NOMO-1 (cell line): ENCODE results near the gene MAP3K7CL.

Experiments used
- DNase-seq, 2 experiments: peaks; one replicate each; lab custom pipeline; 2025; ENCODE audit not compliant: unreplicated experiment in 2 of 2; lab: John Stamatoyannopoulos, UW

Gene MAP3K7CL

GRCh38 chr21:29133241-29133640 is 2.8 kb downstream of the MAP3K7CL start:
- DNase-seq = no peak

GRCh38 chr21:29133796-29134195 is 3.4 kb downstream of the MAP3K7CL start:
- DNase-seq = no peak

- DNase-seq = no peak
Measured at GRCh38 chr21:29135481-29135880, 5.0 kb downstream of the MAP3K7CL start.

- DNase-seq = no peak
Measured at GRCh38 chr21:29136033-29136432, 5.6 kb downstream of the MAP3K7CL start.

- DNase-seq = peak in 1 of 2 experiments; percentile 1
Measured at GRCh38 chr21:29144736-29145353, 14.4 kb downstream of the MAP3K7CL start.

GRCh38 chr21:29145354-29145782 is 14.9 kb downstream of the MAP3K7CL start:
- peak in 1 of 2 experiments; percentile 7 for DNase-seq

- DNase-seq = no peak
Measured at GRCh38 chr21:29145852-29146453, 15.5 kb downstream of the MAP3K7CL start.

- DNase-seq = no peak
Measured at GRCh38 chr21:29146726-29147125, 16.3 kb downstream of the MAP3K7CL start.

GRCh38 chr21:29148530-29148929 is 18.1 kb downstream of the MAP3K7CL start:
- DNase-seq = no peak

- DNase-seq = no peak
Measured at GRCh38 chr21:29149808-29150425, 19.5 kb downstream of the MAP3K7CL start.

GRCh38 chr21:29151931-29152330 is 21.5 kb downstream of the MAP3K7CL start:
- DNase-seq = no peak

GRCh38 chr21:29152916-29153315 is 22.5 kb downstream of the MAP3K7CL start:
- DNase-seq = no peak

GRCh38 chr21:29154270-29154669 is 23.8 kb downstream of the MAP3K7CL start:
- DNase-seq = no peak

GRCh38 chr21:29155118-29155932 is 24.9 kb downstream of the MAP3K7CL start:
- DNase-seq = no peak

GRCh38 chr21:29155933-29156260 is 25.5 kb downstream of the MAP3K7CL start:
- DNase-seq = no peak

GRCh38 chr21:29157080-29157479 is 26.6 kb downstream of the MAP3K7CL start:
- peak; percentile 41 to 58 for DNase-seq

GRCh38 chr21:29159842-29160241 is 29.4 kb downstream of the MAP3K7CL start:
- no peak for DNase-seq

GRCh38 chr21:29162825-29163224 is 32.4 kb downstream of the MAP3K7CL start:
- DNase-seq = peak in 1 of 2 experiments; percentile 34

- DNase-seq = peak; percentile 52 to 87
Measured at GRCh38 chr21:29163341-29164115, 33.1 kb downstream of the MAP3K7CL start.

GRCh38 chr21:29164323-29164942 is 34.0 kb downstream of the MAP3K7CL start:
- peak in 1 of 2 experiments; percentile 72 for DNase-seq
